GM23248 (cell line): ENCODE data around the gene PPIP5K2.

ENCODE experiments used
- EZH2 ChIP-seq: fragments of 200-600 bp; sonication (generic); IDR thresholded peaks from 2 replicates; pipeline ENCODE4 v1.6.1; 2018; ENCODE audit warnings: antibody characterized with exemption, mild to moderate bottlenecking; ENCODE audit not compliant: insufficient read depth, poor library complexity, severe bottlenecking
- EZH2phosphoT487 ChIP-seq: fragments of 200-600 bp; sonication (generic); IDR thresholded peaks from 2 replicates; pipeline ENCODE4 v1.6.1; 2018; ENCODE audit warnings: antibody characterized with exemption, moderate library complexity, mild to moderate bottlenecking, low read depth; ENCODE audit not compliant: insufficient read depth

DNA sequence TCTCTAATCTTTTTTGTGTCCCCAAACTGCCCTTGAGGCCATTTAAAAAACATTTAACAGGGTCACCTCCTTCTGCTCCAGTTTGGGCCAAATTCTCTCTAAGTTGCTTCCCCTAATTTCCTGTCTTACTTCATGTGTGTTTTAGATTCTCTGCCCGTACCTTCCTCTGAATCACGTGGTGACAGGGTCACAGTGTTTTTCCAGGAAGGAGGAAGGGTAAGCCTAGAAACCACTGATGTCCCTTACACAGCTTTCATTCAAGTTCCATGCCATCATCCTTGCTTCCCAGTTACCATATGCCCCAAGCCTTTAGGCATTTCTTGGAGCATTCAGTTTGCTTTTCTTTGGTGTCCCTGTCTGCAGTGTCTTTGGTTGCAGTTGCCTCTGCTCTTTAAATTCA, 96.0 kb downstream of the PPIP5K2 start:
- TF ChIP-seq EZH2 = no peak
- TF ChIP-seq EZH2phosphoT487 = no peak
